Ovary (tissue), 9 donors: ENCODE results near the gene TBC1D12. TPM values are rescaled to one million over a fixed set of nuclear protein-coding genes. Genes with fewer than 3 reads are reported as not detected.

Experiments
- DNase-seq, 5 donors: peaks; one replicate each; pipeline ENCODE4 v3.0.0-alpha.2; 2019 to 2020
- H3K27ac ChIP-seq, 2 donors: fragments of 200-600 bp; one replicate each; pipeline versions ENCODE4 v1.5.1 to v1.8.0; 2019 to 2022
- H3K27me3 ChIP-seq: fragments of 200-600 bp; one replicate; pipeline ENCODE4 v1.8.0; 2022
- H3K36me3 ChIP-seq: fragments of 200-600 bp; sonication (generic); one replicate; pipeline ENCODE4 v1.5.1; 2019
- H3K4me1 ChIP-seq: one replicate; pipeline ENCODE4 v1.8.1; 2013; ENCODE audit warnings: mild to moderate bottlenecking, moderate library complexity; ENCODE audit not compliant: insufficient read depth
- H3K4me3 ChIP-seq: fragments of 200-600 bp; sonication (generic); one replicate; pipeline ENCODE4 v1.5.1; 2017
- H3K9me3 ChIP-seq, 2 donors: fragments of 200-600 bp in 1 of 2; sonication (generic) in 1 of 2; one replicate each; pipeline versions ENCODE4 v1.5.1 to v1.8.1; 2013 to 2019; ENCODE audit warnings: mild to moderate bottlenecking in 1 of 2, moderate library complexity in 1 of 2
- CTCF ChIP-seq, 3 donors: fragments of 450-650 bp in 2 of 3; fragments of 200-600 bp in 1 of 3; IDR thresholded peaks; one replicate each; pipeline versions ENCODE4 v1.5.1 to v1.8.0; 2016 to 2022; ENCODE audit warnings: antibody characterized with exemption in 3 of 3, mild to moderate bottlenecking in 1 of 3
- EP300 ChIP-seq: sonication (generic); formaldehyde crosslinking; IDR thresholded peaks from one replicate; pipeline ENCODE4 v1.6.1; 2017; ENCODE audit warnings: antibody characterized with exemption
- POLR2A ChIP-seq: fragments of 450-650 bp; IDR thresholded peaks from one replicate; pipeline ENCODE4 v1.6.1; 2017; ENCODE audit warnings: antibody characterized with exemption, mild to moderate bottlenecking, moderate library complexity
- WGBS, 3 donors: extraction: QIAGEN DNeasy Blood & Tissue Kit in 1 of 3; methylation state at CpG; one replicate each; pipeline versions ENCODE4 v1.1.5 to v1.1.7; 2013 to 2017; 5-methylcytosine and 5-hydroxymethylcytosine counted together
- intact Hi-C, 4 donors: fragments of 100-400 bp; cut with DNase I; formaldehyde crosslinking; loops; one replicate each; pipeline versions ENCODE4 v1.11.0 to v1.15.1; 2022 to 2023
- polyA plus RNA-seq, 2 donors: library from polyadenylated mRNA; stranded (reverse); fragments of 200-250 nt in 1 of 2; fragments of 350-450 nt in 1 of 2; fragmentation: Illumina TruSeq in 1 of 2; extraction: RNeasy Lipid Tissue Mini Kit (QIAGEN cat#74804) in 1 of 2; gene quantifications; one replicate each; pipeline ENCODE4 v1.2.3, GENCODE V29; 2013 to 2014
- total RNA-seq, 7 donors: library from RNA; depleted of rRNA in 2 of 7; stranded (reverse); fragments of >200 nt in 2 of 7; fragmentation: NEBNext Ultra II Directional in 3 of 7; extraction: Animal tissue kit (Norgen Biotek cat#: 25700) in 3 of 7; gene quantifications; one replicate each; pipeline versions ENCODE4 v1.1.0 to v1.2.4, GENCODE V29; 2016 to 2023
- donor health status: DM: no; HTN: no; CAD: no; lungs with moderate emphysema.
- donor health status: DM: no; HTN: no; CAD: no.
- donor health status: Bipolar disorder and iron deficiency.
- donor health status: DM: yes; HTN: yes; CAD: no.
- donor health status: DM: no; HTN: no; CAD: no.
- donor health status: DM: yes; HTN: yes; CAD: no.

TBC1D12 gene
- total and polyA plus RNA-seq, 9 donors, result 5.6 to 20.4 (median 10.2) TPM

DNA sequence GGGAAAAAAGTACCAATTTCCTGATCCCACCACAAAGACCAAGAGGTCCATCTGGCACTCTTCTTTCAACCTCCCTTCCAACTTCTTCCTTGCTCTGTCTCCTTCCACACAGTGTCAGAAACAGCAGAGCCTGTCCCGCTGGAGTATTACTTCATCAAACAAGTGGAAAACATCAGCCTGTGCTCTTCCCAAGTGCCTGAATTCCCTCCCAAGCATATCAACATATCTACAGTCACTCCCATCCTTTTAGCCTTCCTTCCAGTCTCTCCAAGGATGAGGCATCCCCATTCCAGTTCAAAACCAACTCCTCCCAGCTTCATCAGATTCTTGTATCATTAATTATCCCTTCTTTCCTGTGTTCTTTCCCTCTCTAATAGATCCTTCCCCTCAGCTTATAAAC is 37.9 kb upstream of the TBC1D12 start:
- Histone ChIP-seq H3K4me3 (no peak overlapping the region), H3K27me3 (no peaks in the 10 kb centered on the region), H3K4me1 (peaks cover 5% of the 10 kb centered on the region), H3K9me3 (no peaks in the 10 kb centered on the region), H3K36me3 (no peaks in the 10 kb centered on the region), H3K27ac (no peak overlapping the region)
- TF ChIP-seq CTCF (IDR thresholded peaks at IDR 0.05) (no peak), EP300 (no peak), POLR2A (no peak)
- DNase-seq, result no peak
- intact Hi-C loops, result loop anchor here in 1 of 4 donors (10.0 kb wide), 1 partner anchor 70 kb away; no protein-coding TSS in a partner anchor
- 84 to 87% (median 85%) methylated on average over 1 of the region's 1 CpG for WGBS, 3 donors

DNA sequence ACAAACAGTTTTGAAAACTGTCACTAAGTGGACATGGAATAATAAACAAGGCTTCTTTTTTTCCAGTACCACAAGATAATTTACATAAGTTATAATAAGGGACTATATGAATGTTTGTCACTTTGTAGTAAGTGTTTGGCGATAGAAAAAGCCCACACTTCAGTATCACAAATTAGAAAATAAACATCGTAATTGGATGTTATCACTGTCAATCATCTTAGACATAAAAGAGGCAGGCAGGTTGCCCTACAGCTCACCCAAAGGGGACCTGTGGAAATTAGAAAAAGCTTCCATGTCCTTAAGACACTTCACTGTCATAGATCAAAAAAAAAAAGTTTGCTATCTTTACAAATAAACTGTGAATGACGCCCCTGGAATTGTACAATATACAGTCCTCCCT is 36.0 kb upstream of the TBC1D12 start:
- peaks cover 4% of the 10 kb centered on the region for H3K4me1 ChIP-seq
- WGBS, 3 donors, result 64 to 76% (median 66%) methylated on average over 3 of the region's 3 CpGs

GRCh38 chr10:94370501-94370900 is 31.8 kb upstream of the TBC1D12 start:
- no peak overlapping the region for H3K27ac ChIP-seq
- H3K4me3 ChIP-seq, result no peak overlapping the region
- TF ChIP-seq CTCF (IDR thresholded peaks at IDR 0.05), result no peak
- no peak for TF ChIP-seq EP300
- no peak for TF ChIP-seq POLR2A
- intact Hi-C loops, result no loop called here
- H3K36me3 ChIP-seq, result no peaks in the 10 kb centered on the region
- WGBS, 3 donors, result 67 to 86% (median 72%) methylated on average over 2 of the region's 2 CpGs
- H3K27me3 ChIP-seq, result no peaks in the 10 kb centered on the region
- DNase-seq, result no peak
- no peaks in the 10 kb centered on the region for H3K9me3 ChIP-seq
- H3K4me1 ChIP-seq, result no peaks in the 10 kb centered on the region

More for the DNA sequence above, 36.0 kb upstream of the TBC1D12 start:
- no peaks in the 10 kb centered on the region for H3K36me3 ChIP-seq
- H3K27ac ChIP-seq, result no peak overlapping the region
- H3K27me3 ChIP-seq, result no peaks in the 10 kb centered on the region
- DNase-seq, result no peak
- intact Hi-C loops, result loop anchor here in 1 of 4 donors (10.0 kb wide), 1 partner anchor 68 kb away; no protein-coding TSS in a partner anchor
- H3K4me3 ChIP-seq, result no peak overlapping the region
- no peaks in the 10 kb centered on the region for H3K9me3 ChIP-seq
- TF ChIP-seq EP300 (no peak), POLR2A (no peak), CTCF (IDR thresholded peaks at IDR 0.05) (no peak)

- Histone ChIP-seq H3K9me3 (no peaks in the 10 kb centered on the region), H3K4me3 (no peak overlapping the region), H3K27me3 (no peaks in the 10 kb centered on the region), H3K27ac (no peak overlapping the region), H3K4me1 (no peaks in the 10 kb centered on the region), H3K36me3 (no peaks in the 10 kb centered on the region)
- DNase-seq, result no peak
- 80 to 95% (median 82%) methylated on average over 1 of the region's 1 CpG for WGBS, 3 donors
- TF ChIP-seq POLR2A (no peak), CTCF (IDR thresholded peaks at IDR 0.05) (no peak), EP300 (no peak)
- intact Hi-C loops, result no loop called here
Measured at GRCh38 chr10:94375374-94375773, 27.0 kb upstream of the TBC1D12 start.
